Stimulated activated CD4-positive, alpha-beta T cell treated with anti-CD3 and anti-CD28 coated beads, Interleukin-12 subunit alpha, Interleukin-12 subunit beta, amount 100 ng/mL, for 4 hours (primary cell): Measurements from ENCODE around the gene RCOR1.
"Not testable (repeated sequence)": the region's sequence is repeated elsewhere in the genome, so short reads cannot be mapped to it uniquely, and the experiment has no call there.

Experiments
- DNase-seq: peaks from one replicate; pipeline ENCODE4 v3.0.0-alpha.2; 2020

The RCOR1 gene

GRCh38 chr14:102571478-102572042 lies 20.9 kb upstream of the RCOR1 start:
- no peak for DNase-seq

- not testable (repeated sequence) for DNase-seq
Measured at GRCh38 chr14:102573161-102573560, 19.3 kb upstream of the RCOR1 start.

GRCh38 chr14:102573591-102574046 lies 18.8 kb upstream of the RCOR1 start:
- DNase-seq = no peak

DNA sequence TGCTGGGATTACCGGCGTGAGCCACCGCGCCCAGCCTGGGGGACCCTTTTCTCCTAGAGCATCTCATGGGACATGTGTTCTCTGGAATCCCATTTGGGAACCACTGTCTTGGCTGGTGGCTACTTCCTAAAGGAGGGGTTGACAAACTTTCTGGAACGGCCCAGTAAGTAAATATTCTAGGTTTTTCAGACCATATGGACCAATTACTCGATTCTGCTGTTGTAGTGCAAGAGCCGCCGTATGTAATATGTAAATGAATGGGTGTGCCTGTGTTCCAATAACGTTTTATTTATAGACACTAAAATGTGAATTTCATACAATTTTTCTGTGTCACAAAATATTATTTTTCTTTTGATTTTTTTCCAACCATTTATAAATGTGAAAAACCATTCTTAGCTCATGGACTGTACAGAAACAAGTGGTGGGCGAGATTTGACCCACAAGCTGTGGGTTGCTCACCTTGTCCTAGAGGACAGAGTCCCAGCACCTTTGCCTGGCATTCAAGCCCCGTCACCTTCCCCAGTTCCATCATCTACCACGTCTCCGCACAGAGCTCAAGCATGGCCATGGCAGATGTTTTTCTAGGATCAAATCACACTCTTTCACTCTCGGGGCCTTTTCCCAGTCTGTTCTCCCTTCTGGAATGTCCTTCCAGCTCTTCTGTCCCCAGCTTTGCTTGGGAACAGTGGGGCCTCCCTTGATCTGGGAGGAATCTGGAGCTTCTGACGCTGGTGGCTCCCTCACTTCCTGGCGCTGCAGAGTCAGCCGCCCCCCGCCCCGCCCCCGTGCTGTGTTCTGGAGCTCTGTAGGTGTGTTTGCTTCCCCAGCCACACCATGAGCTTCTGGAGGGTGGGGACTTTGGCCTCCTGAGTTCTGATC lies 17.9 kb upstream of the RCOR1 start:
- DNase-seq = no peak

DNA sequence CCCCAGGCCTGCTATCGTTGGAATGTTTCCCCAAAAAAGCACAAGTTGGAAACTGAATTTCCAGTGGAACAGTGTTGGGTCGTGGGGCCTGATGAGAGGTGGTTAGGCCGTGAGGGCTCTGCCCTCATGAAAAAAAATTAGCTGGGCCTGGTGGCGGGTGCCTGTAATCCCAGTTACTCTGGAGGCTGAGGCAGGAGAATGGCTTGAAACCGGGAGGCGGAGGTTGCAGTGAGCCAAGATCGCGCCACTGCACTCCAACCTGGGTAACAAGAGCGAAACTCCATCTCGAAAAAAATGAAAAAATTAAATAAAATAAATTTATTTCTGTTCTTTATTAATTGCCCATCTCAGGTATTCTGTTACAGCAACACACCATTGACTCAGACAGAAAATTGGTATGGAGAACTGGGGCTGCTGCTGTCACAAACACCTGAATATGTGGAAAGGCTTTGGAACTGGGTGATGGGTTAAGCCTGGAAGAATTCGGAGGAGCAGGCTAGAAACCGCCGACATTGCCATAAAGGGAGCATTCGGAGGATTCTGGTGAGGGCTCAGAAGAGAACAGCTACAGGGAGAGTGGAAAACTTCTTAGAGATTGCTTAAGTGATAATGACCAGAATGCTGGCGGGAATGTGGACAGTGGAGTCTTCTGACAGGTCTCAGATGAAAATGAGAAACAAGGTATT lies 17.1 kb upstream of the RCOR1 start:
- no peak for DNase-seq

DNA sequence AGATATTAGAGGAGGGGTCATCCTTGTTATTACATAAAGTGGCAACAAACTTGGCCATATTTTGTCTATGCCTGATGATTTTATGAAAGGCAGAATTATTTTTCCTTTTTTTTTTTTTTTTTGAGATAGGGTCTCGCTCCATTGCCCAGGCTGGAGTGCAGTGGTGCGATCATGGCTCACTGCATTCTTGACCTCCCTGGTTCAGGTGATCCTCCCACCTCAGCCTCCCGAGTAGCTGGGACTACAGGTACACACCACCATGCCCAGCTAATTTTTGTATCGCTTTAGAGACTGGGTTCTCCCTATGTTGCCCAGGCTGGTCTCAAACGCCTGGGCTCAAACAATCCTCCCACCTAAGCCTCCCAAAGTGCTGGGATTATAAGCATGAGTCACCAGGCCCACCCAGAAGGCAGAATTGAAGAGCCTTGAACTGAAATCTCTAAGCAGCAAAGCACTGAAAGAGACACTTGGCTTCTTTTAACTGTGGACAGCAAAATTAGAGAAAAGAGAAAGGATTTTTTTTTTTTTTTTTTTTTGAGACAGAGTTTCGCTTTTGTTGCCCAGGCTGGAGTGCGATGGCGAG lies 16.5 kb upstream of the RCOR1 start:
- not testable (repeated sequence) for DNase-seq

DNA sequence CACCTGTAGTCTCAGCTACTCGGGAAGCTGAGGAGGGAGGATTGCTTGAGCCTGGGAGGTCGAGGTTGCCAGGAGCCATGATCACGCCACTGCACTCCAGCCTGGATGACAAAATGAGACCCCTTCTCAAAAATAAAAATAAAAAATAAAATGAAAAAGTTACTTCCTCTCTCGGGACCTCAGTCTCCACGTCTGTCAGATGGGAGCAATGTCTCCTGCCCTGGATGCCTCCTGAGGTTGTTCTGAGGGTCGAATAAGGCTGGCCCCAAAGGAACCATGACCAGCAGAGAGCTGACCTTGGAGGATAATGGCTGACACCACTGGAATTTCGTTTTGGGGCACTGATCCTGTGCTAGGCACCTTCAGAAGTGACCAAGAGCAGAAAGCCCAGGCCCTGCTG lies 13.6 kb upstream of the RCOR1 start:
- DNase-seq = no peak

GRCh38 chr14:102579696-102580549 lies 12.5 kb upstream of the RCOR1 start:
- no peak for DNase-seq

DNA sequence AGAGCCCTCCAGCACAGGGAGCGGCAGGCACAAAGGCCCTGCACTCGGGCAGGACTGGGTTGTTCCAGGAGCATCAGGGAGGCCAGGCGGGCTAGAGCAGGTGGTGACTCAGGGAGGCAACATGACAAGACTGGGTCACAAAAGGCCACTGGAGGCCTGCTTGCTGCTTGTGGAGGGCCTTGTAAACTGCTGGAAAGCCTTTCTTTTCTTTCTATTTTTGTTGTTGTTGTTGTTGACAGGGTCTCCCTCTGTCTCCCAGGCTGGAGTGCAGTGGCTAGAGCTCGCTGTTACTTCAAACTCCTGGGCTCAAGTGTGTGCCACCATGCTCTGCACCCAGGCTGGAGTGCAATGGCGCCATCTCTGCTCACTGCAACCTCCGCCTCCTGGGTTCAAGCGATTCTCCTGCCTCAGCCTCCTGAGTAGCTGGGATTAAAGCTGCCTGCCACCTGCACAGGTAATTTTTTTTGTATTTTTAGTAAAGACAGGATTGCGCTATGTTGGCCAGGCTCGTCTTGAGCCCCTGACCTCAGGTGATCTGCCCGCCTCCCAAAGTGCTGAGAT lies 11.8 kb upstream of the RCOR1 start:
- no peak for DNase-seq

DNA sequence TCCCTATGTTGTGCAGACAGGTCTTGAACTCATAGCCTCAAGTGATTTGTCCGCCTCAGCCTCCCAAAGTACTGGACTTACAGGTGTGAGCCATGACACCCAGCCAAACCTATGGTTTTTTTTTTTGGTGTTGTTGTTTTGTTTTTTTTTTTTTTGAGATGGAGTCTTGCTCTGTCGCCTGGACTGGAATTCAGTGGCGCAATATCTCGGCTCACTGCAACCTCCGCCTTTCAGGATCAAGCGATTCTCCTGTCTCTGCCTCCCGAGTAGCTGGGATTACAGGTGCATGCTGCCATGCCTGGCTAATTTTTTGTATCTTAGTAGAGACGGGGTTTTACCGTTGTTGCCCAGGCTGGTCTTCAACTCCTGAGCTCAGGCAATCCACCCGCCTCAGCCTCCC lies 11.3 kb upstream of the RCOR1 start:
- DNase-seq = no peak

DNA sequence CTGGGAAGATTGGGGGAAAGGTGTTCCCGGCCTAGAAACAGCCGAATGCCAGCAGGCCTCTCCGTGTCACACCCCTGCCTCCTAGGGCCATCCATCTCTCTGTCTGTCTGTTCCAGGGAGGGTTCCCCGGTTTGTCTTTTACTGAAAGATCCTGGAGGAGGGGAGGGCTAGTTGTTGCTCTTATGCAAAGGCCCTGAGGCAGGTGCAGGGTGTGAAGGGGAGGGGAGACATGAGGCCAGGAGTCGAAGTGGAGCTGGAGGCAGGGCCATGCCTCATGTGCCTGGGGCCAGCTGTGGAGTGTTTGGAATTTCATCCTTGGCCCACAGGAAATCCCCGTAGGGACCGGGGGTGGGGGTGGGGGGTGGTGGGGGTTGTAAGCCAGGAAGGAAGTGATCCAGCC lies 8.7 kb upstream of the RCOR1 start:
- no peak for DNase-seq

GRCh38 chr14:102584871-102585869 lies 7.3 kb upstream of the RCOR1 start:
- no peak for DNase-seq

DNA sequence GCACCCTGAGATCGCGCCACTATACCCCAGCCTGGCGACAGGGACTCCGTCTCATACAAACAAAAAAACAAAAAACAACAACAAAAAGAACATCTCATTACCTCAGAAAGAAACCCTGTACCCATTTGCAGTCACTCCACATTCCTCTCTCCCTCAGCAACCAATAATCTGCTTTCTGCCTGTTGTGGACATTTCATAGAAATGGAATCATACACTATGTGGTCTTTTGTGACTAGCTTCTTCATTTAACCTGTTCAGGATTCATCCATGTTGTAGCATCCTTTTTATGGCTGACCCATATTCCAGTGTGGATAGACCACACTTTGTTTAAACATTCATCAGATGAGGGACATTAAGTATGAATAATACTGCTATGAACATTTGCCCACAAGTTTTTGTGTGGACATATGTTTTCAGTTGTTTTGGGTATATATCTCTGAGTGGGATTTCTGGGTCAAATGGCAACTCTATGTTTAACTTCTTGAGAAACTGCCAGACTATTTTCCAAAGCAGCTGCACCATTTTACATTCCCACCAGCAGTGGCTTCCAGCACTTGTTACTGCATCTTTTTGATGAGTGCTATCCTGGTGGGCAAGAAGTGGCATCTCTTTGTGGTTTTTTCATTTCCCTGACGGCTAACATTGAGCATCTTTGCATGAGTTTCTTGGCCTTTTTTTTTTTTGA lies 5.9 kb upstream of the RCOR1 start:
- no peak for DNase-seq

GRCh38 chr14:102588821-102589220 lies 3.6 kb upstream of the RCOR1 start:
- DNase-seq = no peak

GRCh38 chr14:102589761-102590290 lies 2.6 kb upstream of the RCOR1 start:
- no peak for DNase-seq

GRCh38 chr14:102590667-102591099 lies 1.8 kb upstream of the RCOR1 start:
- DNase-seq = no peak

DNA sequence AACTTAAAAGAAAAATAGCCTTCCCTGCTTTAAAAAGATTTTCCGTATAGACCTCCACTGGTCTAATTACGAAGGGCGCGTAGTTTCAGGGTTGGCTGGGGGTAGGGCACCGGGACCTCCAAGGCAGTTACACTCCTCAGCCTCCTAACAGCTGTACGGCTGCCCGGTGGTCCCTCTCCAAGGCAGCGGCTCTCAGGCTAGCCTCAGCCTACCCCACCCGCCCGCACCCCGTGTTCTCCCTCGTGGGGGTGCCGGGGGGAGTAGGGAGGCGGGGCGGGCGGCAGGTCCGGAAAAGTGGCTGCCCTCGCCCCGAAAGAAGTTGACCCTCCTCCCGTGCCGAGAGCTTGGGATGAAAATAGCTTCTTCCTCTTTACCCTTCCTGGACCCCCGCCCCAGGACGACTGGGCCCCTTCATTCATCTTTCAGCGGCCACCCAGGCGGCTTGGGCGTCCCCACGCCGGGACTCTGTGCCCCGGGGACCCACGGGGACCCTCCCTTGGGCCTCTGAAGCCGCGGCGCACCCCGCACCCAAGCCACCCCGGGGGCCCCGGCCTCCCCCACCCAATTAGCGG lies 991 bp upstream of the RCOR1 start:
- DNase-seq = peak; percentile 28

GRCh38 chr14:102592763-102593060 lies 263 bp downstream of the RCOR1 start:
- DNase-seq = no peak

- DNase-seq = peak; percentile 48
Measured at GRCh38 chr14:102593061-102593824, 794 bp downstream of the RCOR1 start.
